K562 (cell line): ENCODE measurements around the gene PIP4K2A. TPM values are rescaled to one million over a fixed set of nuclear protein-coding genes. Genes with fewer than 3 reads are reported as not detected.
A peak's percentile ranks its signal among the peaks of the same experiment; 100 is the strongest.

Experiments
- ATAC-seq: fragments of 200-7000 bp; cut with Tn5 transposase; 3 replicates; pipeline ENCODE4 v1.9.1; 2020; ENCODE audit warnings: moderate library complexity
- BruUV-seq: library from RNA; stranded (reverse); fragments of 400-500 nt; replicated peaks from 2 replicates; lab custom pipeline; 2021; lab: Mats Ljungman, UMichigan
- CTCF ChIA-PET: fragments of 300-600 bp; formaldehyde crosslinking; extraction: SDS; loops from one replicate; lab custom pipeline; 2021; ENCODE audit warnings: low intra/inter-chr PET ratio; lab: Yijun Ruan, JAX
- POLR2A ChIA-PET: fragments of 300-600, 350-650 bp; sonication (Branson Sonifier 250); formaldehyde crosslinking; extraction: SDS; loops from one replicate; lab custom pipeline; 2021; ENCODE audit warnings: antibody characterized with exemption, inconsistent platforms; lab: Yijun Ruan, JAX
- DNase-seq, 4 experiments: peaks; one replicate each; pipeline versions ENCODE4 v3.0.0 to v3.0.0-alpha.2; 2011 to 2018; ENCODE audit warnings: low spot score in 3 of 4, mixed read lengths in 3 of 4; ENCODE audit errors: extremely low read depth in 1 of 4
- FAIRE-seq: peaks from 2 replicates; lab custom pipeline; 2011; peaks lifted over from hg19 to GRCh38; lab: Jason Lieb, UNC
- H2AFZ ChIP-seq: 2 replicates; pipeline ENCODE4 v1.6.0; 2011; ENCODE audit warnings: low read depth, low read length, control low read depth, inconsistent platforms
- H3K27ac ChIP-seq: fragments of 200-600 bp; 3 replicates; pipeline ENCODE4 v1.8.0; 2011; ENCODE audit warnings: low read depth, mild to moderate bottlenecking, control low read depth, inconsistent platforms, low read length, moderate library complexity, mixed read lengths; ENCODE audit errors: extremely low read depth
- H3K27me3 ChIP-seq, 2 experiments: fragments of 300-600 bp in 1 of 2; 2 replicates in 1 of 2; 3 replicates in 1 of 2; pipeline versions ENCODE4 v1.6.0 to v1.8.0; 2011; ENCODE audit warnings: inconsistent platforms in 2 of 2, low read length in 2 of 2, mild to moderate bottlenecking in 1 of 2, mixed read lengths in 1 of 2, moderate library complexity in 1 of 2; ENCODE audit not compliant: control insufficient read depth in 2 of 2, insufficient read depth in 2 of 2
- H3K36me3 ChIP-seq: fragments of 300-600 bp; 3 replicates; pipeline ENCODE4 v1.8.0; 2011; ENCODE audit warnings: mild to moderate bottlenecking, low read length, inconsistent platforms; ENCODE audit not compliant: control insufficient read depth, insufficient read depth
- H3K4me1 ChIP-seq, 2 experiments: fragments of 200-600 bp in 1 of 2; replicated peaks in 1 of 2; 2 replicates in 1 of 2; 3 replicates in 1 of 2; pipeline versions ENCODE4 v1.5.1 to v1.8.0; 2011; ENCODE audit warnings: inconsistent platforms in 2 of 2, low read length in 2 of 2, mild to moderate bottlenecking in 1 of 2, mixed read lengths in 1 of 2, moderate library complexity in 1 of 2; ENCODE audit not compliant: control insufficient read depth in 2 of 2, insufficient read depth in 2 of 2
- H3K4me2 ChIP-seq: 2 replicates; pipeline ENCODE4 v1.6.1; 2011; ENCODE audit warnings: low read length, control low read depth, inconsistent platforms, mixed read lengths; ENCODE audit not compliant: insufficient read depth
- H3K4me3 ChIP-seq: fragments of 200-600 bp; sonication (generic), shearing (Covaris generic); 2 replicates; pipeline ENCODE4 v1.5.1; 2016; ENCODE audit warnings: control low read depth, inconsistent platforms
- H3K79me2 ChIP-seq: fragments of 200-600 bp; 3 replicates; pipeline ENCODE4 v1.8.0; 2011; ENCODE audit warnings: low read length, inconsistent platforms; ENCODE audit not compliant: control insufficient read depth, insufficient read depth
- H3K9ac ChIP-seq, 2 experiments: 2 replicates each; pipeline versions ENCODE4 v1.6.0 to v1.6.1; 2011; ENCODE audit warnings: low read depth in 2 of 2, low read length in 2 of 2, control low read depth in 1 of 2, inconsistent platforms in 1 of 2, mild to moderate bottlenecking in 1 of 2, mixed read lengths in 1 of 2; ENCODE audit not compliant: insufficient read depth in 1 of 2
- H3K9me1 ChIP-seq: one replicate; pipeline ENCODE4 v1.6.0; 2011; ENCODE audit warnings: inconsistent platforms, mild to moderate bottlenecking, low read length, moderate library complexity; ENCODE audit not compliant: control insufficient read depth, insufficient read depth
- H3K9me3 ChIP-seq: replicated peaks from 2 replicates; pipeline ENCODE4 v1.5.1; 2011; ENCODE audit warnings: low read depth, low read length, inconsistent platforms; ENCODE audit not compliant: control insufficient read depth, insufficient read depth
- H4K20me1 ChIP-seq: replicated peaks from 2 replicates; pipeline ENCODE4 v1.6.1; 2011; ENCODE audit warnings: low read length, inconsistent platforms, mixed read lengths; ENCODE audit not compliant: control insufficient read depth, insufficient read depth
- CREB3 ChIP-seq: fragments of 450-650 bp; conservative IDR thresholded peaks from 2 replicates; pipeline ENCODE4 v1.6.1; 2016; ENCODE audit warnings: missing genetic modification characterization, low read depth, mild to moderate bottlenecking, missing compliant biosample characterization, moderate library complexity
- FOSL1 ChIP-seq: fragments of 200-800 bp; sonication (Bioruptor generic); conservative IDR thresholded peaks from 2 replicates; pipeline ENCODE4 v1.6.1; 2016; ENCODE audit warnings: missing genetic modification characterization, missing compliant biosample characterization
- JUND ChIP-seq, 2 experiments: IDR thresholded peaks; 2 replicates in 1 of 2; 3 replicates in 1 of 2; pipeline ENCODE4 v1.6.1; 2011; ENCODE audit warnings: borderline replicate concordance in 2 of 2, low read depth in 2 of 2, low read length in 2 of 2, improper control_type of control experiment in 1 of 2, missing biosample characterization in 1 of 2, missing genetic modification characterization in 1 of 2, missing genetic modification reagents in 1 of 2
- MEIS2 ChIP-seq: fragments of 450-650 bp; IDR thresholded peaks from 2 replicates; pipeline ENCODE4 v1.6.1; 2014; ENCODE audit warnings: mild to moderate bottlenecking; ENCODE audit not compliant: partially characterized antibody
- SNIP1 ChIP-seq: fragments of 450-650 bp; IDR thresholded peaks from 2 replicates; pipeline ENCODE4 v1.7.1; 2017; ENCODE audit warnings: low read depth, mild to moderate bottlenecking
- SREBF2 ChIP-seq: sonication (generic); formaldehyde crosslinking; IDR thresholded peaks from 2 replicates; pipeline ENCODE4 v1.4.0; 2020; ENCODE audit warnings: mild to moderate bottlenecking, missing genetic modification reagents
- ZBTB12 ChIP-seq: fragments of 250-450 bp; sonication (Bioruptor Pico); IDR thresholded peaks from 2 replicates; pipeline ENCODE4 v1.4.0; 2020
- WGBS: fragments of 100-300 bp; shearing (Covaris generic); methylation state at CpG from one replicate; pipeline ENCODE4 v1.1.6; 2016; ENCODE audit warnings: low coverage, mixed read lengths; ENCODE audit not compliant: insufficient coverage; ENCODE audit errors: missing lambda C conversion rate; 5-methylcytosine and 5-hydroxymethylcytosine counted together
- in situ Hi-C: fragments of 300-500 bp; cut with MboI; formaldehyde crosslinking; loops from 4 replicates; pipeline ENCODE4 v1.15.0; 2018; ENCODE audit warnings: inconsistent platforms, mixed read lengths
- intact Hi-C: fragments of 100-400 bp; cut with micrococcal nuclease; formaldehyde crosslinking; loops from 2 replicates; pipeline ENCODE4 v1.14.2; 2022
- polyA plus RNA-seq, 8 experiments: library from polyadenylated mRNA; depleted of rRNA in 4 of 8; stranded (reverse) in 5 of 8; unstranded in 3 of 8; fragments of >200 nt; fragmentation: Nextera tagmentation in 2 of 8; fragmentation: Illumina TruSeq in 1 of 8; extraction: Ambion mirVana in 2 of 8; extraction: Trizol in 1 of 8; gene quantifications; 2 replicates each; pipeline versions ENCODE4 v1.2.1 to v1.2.3, GENCODE V29; 2011 to 2014; ENCODE audit warnings: inconsistent platforms in 1 of 8, missing spikeins in 1 of 8
- total RNA-seq, 7 experiments: library from RNA; depleted of rRNA in 6 of 7; stranded (reverse); fragments of >200 nt in 6 of 7; fragmentation: Illumina TruSeq in 2 of 7; extraction: Trizol in 2 of 7; gene quantifications; 2 replicates each; pipeline versions ENCODE4 v1.2.1 to v1.2.3, GENCODE V29; 2011 to 2021; ENCODE audit warnings: low replicate concordance in 1 of 7
- TF ChIP-seq, protein P1 (sequence below), 2 experiments: IDR thresholded peaks in 1 of 2; conservative IDR thresholded peaks in 1 of 2; 2 replicates each; pipeline ENCODE4 v1.6.1; 2016; ENCODE audit warnings: low read depth in 2 of 2, mild to moderate bottlenecking in 1 of 2, missing compliant biosample characterization in 1 of 2, missing genetic modification characterization in 1 of 2, moderate library complexity in 1 of 2
- TF ChIP-seq, protein P2 (sequence below): fragments of 450-650 bp; IDR thresholded peaks from 2 replicates; pipeline ENCODE4 v1.6.1; 2017; ENCODE audit warnings: antibody characterized with exemption, mild to moderate bottlenecking

The PIP4K2A gene
- total and polyA plus RNA-seq, 9 of the 15 experiments (the other 6 are each of a cell fraction or from before 2014, with no cell fraction given) = 35.6 to 117 (median 71.9) TPM

GRCh38 chr10:22620140-22620857 is 94.1 kb downstream of the PIP4K2A start:
- H3K36me3 ChIP-seq = no peaks in the 10 kb centered on the region; the same call in 2 of the 3 replicates
- peaks cover 100% of the 10 kb centered on the region for H3K79me2 ChIP-seq
- H3K27me3 ChIP-seq = no peaks in the 10 kb centered on the region
- DNase-seq (peak in 2 of 4 experiments; percentile 25 to 43), FAIRE-seq (no peak), ATAC-seq (no peak)
- in situ Hi-C loops = no loop called here
- intact Hi-C loops = no loop called here
- no peak overlapping the region for H3K4me2 ChIP-seq
- H3K9ac ChIP-seq = peak overlapping the region in 1 of 2 experiments; percentile 57; a peak in 1 of 4 replicates
- ChIA-PET POLR2A (interaction anchor here (0.6 to 3.4 kb wide), 7 partner anchors 12 to 341 kb away, joined by 3 to 23 read pairs (median 3); no protein-coding TSS in a partner anchor), CTCF (no interaction called here)
- BruUV-seq = no TSS peak
- no peaks in the 10 kb centered on the region for H3K9me1 ChIP-seq
- 32% methylated on average over 8 of the region's 8 CpGs for WGBS
- H3K4me3 ChIP-seq = no peak overlapping the region
- no peaks in the 10 kb centered on the region for H3K9me3 ChIP-seq
- no peaks in the 10 kb centered on the region for H4K20me1 ChIP-seq
- peak overlapping the region; percentile 13; the same call in 1 of the 3 replicates for H3K27ac ChIP-seq
- H3K4me1 ChIP-seq = peaks cover 25 to 50% of the 10 kb centered on the region in 2 experiments
- H2AFZ ChIP-seq = no peak overlapping the region
- TF ChIP-seq SREBF2 (CRISPR knock-in tag) (no peak), SNIP1 (no peak), FOSL1 (peak; percentile 25; the same call in 1 of the 2 replicates), CREB3 (peak; percentile 48; the same call in 1 of the 2 replicates), MEIS2 (peak; percentile 23), JUND (IDR thresholded peaks at IDR 0.05; ENCODE audit: borderline replicate concordance, low read depth, low read length) (peak; percentile 3; the same call in 1 of the 2 replicates), JUND (tag; IDR thresholded peaks at IDR 0.05; ENCODE audit: borderline replicate concordance, low read depth, low read length) (no peak), ZBTB12 (CRISPR knock-in tag) (peak; percentile 14; the same call in 1 of the 2 replicates)
- TF ChIP-seq, protein P1, sequence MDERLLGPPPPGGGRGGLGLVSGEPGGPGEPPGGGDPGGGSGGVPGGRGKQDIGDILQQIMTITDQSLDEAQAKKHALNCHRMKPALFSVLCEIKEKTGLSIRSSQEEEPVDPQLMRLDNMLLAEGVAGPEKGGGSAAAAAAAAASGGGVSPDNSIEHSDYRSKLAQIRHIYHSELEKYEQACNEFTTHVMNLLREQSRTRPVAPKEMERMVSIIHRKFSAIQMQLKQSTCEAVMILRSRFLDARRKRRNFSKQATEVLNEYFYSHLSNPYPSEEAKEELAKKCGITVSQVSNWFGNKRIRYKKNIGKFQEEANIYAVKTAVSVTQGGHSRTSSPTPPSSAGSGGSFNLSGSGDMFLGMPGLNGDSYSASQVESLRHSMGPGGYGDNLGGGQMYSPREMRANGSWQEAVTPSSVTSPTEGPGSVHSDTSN (CRISPR knock-in tag; IDR thresholded peaks at IDR 0.05; ENCODE audit: low read depth) = no peak
- TF ChIP-seq, protein P1 (tag; conservative IDR thresholded peaks at IDR 0.05; ENCODE audit: low read depth) = peak; percentile 51; the same call in 1 of the 2 replicates
- TF ChIP-seq, protein P2, sequence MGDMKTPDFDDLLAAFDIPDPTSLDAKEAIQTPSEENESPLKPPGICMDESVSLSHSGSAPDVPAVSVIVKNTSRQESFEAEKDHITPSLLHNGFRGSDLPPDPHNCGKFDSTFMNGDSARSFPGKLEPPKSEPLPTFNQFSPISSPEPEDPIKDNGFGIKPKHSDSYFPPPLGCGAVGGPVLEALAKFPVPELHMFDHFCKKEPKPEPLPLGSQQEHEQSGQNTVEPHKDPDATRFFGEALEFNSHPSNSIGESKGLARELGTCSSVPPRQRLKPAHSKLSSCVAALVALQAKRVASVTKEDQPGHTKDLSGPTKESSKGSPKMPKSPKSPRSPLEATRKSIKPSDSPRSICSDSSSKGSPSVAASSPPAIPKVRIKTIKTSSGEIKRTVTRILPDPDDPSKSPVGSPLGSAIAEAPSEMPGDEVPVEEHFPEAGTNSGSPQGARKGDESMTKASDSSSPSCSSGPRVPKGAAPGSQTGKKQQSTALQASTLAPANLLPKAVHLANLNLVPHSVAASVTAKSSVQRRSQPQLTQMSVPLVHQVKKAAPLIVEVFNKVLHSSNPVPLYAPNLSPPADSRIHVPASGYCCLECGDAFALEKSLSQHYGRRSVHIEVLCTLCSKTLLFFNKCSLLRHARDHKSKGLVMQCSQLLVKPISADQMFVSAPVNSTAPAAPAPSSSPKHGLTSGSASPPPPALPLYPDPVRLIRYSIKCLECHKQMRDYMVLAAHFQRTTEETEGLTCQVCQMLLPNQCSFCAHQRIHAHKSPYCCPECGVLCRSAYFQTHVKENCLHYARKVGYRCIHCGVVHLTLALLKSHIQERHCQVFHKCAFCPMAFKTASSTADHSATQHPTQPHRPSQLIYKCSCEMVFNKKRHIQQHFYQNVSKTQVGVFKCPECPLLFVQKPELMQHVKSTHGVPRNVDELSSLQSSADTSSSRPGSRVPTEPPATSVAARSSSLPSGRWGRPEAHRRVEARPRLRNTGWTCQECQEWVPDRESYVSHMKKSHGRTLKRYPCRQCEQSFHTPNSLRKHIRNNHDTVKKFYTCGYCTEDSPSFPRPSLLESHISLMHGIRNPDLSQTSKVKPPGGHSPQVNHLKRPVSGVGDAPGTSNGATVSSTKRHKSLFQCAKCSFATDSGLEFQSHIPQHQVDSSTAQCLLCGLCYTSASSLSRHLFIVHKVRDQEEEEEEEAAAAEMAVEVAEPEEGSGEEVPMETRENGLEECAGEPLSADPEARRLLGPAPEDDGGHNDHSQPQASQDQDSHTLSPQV = 0 out of 2 replicates have a peak, but pooled peaks have one; percentile 10
